Measurements from ENCODE around the gene LRCH4. TPM values are rescaled to one million over a fixed set of nuclear protein-coding genes. Genes with fewer than 3 reads are reported as not detected.

LRCH4 gene
- total and polyA plus RNA-seq, 2 donors = 44.0 to 423 TPM

DNA sequence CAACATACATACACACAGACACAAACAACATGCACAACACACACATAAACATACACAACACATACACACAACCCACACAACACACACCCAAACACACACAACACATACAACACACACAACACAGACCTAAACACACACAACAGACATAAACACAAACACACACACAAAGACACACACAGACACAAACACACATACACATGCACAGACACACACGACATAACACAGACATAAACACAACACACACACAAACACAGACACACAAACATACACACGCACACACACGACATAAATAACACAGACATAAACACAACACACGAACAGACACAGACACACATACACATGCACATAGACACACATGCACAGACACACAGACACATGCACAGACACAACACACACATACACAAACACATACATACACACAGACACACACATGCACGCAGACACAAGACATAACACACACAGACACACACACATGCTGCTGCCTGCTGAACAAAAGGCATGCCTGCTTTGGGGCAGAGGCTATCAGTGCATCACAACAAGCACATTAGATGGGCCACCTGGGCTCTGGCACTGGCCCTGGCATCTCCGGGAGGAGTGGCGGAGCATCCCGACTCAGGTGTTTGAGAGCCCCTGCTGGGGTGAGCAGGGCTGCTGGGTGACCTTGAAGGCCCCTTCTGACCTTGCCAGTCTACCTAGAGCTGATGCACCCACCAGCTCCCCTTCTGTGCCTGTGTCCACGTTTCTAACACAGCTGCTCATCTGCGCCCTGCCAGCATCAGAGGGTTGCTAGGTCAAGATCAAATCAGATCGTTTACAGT is 5.3 kb downstream of the LRCH4 start:
- DNase-seq (ENCODE audit: low read depth in 6 of 9, low spot score in 9 of 9) = no peak
- peaks cover 71 to 72% of the 10 kb centered on the region in 2 donors for H3K36me3 ChIP-seq (ENCODE audit: control insufficient read depth in 2 of 2, insufficient read depth in 2 of 2, low read length in 1 of 2)
- no peaks in the 10 kb centered on the region for H3K9me3 ChIP-seq (ENCODE audit: control insufficient read depth in 2 of 2, insufficient read depth in 1 of 2, low read length in 1 of 2)
- 97% methylated on average over 11 of the region's 11 CpGs for WGBS
- H3K4me3 ChIP-seq (ENCODE audit: low read length in 2 of 2) = no peak overlapping the region
- peaks cover 15 to 36% of the 10 kb centered on the region in 2 donors for H3K4me1 ChIP-seq (ENCODE audit: control insufficient read depth in 2 of 2, insufficient read depth in 2 of 2, low read length in 2 of 2)
- no peak overlapping the region for H3K27ac ChIP-seq (ENCODE audit: low read depth in 1 of 2, low read length in 1 of 2)
- H3K27me3 ChIP-seq (ENCODE audit: control insufficient read depth in 2 of 2, insufficient read depth in 1 of 2, low read length in 1 of 2) = no peaks in the 10 kb centered on the region

DNA sequence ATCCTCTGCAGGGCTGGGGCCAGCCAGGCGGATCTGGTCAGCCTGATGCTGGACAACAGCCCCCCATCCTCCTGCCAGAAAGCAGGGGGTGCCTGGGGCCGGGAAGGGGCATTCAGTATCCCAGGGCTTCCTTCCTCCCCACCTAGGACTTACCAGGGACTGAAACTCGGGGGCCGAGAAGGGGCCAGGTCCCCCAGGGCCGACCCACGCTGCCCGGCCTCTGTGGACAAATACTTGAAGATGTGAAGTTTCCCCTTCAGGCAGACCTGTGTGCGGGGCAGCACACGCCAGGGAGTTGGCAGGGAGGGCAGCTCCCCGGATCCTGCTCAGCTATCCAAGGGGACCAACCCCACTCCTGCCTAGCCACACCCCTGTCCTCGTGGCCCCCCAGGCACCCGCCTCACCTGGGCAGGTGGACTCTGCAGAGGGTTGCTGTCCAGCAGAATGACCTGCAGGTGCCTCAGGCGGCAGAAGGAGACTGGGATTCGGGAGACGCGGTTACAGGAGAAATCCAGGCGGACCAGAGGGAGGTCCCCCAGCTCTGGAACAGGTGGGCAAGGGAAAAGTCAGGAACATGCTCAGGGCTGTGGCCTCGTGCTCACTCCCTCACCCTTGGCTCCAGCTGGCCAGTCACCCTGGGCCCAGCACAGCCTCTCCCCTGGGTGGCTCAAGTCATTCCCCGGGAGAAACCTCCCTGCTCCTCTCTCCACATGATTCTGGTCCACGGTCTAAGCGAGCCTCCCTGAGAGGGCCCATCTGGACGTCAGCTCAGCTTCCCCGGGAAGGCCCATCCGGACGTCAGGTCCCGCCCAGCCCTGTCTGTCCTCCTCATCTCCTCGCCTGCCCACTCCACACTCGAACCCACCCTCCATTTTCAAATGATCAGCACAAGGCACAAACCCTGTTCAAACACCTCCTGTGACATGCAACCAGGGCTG is 7.4 kb downstream of the LRCH4 start:
- DNase-seq (ENCODE audit: low read depth in 6 of 9, low spot score in 9 of 9) = no peak
- Histone ChIP-seq H3K27me3 (ENCODE audit: control insufficient read depth in 2 of 2, insufficient read depth in 1 of 2, low read length in 1 of 2) (no peaks in the 10 kb centered on the region), H3K27ac (ENCODE audit: low read depth in 1 of 2, low read length in 1 of 2) (no peak overlapping the region), H3K4me3 (ENCODE audit: low read length in 2 of 2) (no peak overlapping the region), H3K36me3 (ENCODE audit: control insufficient read depth in 2 of 2, insufficient read depth in 2 of 2, low read length in 1 of 2) (peaks cover 90 to 94% of the 10 kb centered on the region in 2 donors), H3K9me3 (ENCODE audit: control insufficient read depth in 2 of 2, insufficient read depth in 1 of 2, low read length in 1 of 2) (no peaks in the 10 kb centered on the region), H3K4me1 (ENCODE audit: control insufficient read depth in 2 of 2, insufficient read depth in 2 of 2, low read length in 2 of 2) (peaks cover 12 to 17% of the 10 kb centered on the region in 2 donors)
- WGBS = 98% methylated on average over 28 of the region's 28 CpGs

DNA sequence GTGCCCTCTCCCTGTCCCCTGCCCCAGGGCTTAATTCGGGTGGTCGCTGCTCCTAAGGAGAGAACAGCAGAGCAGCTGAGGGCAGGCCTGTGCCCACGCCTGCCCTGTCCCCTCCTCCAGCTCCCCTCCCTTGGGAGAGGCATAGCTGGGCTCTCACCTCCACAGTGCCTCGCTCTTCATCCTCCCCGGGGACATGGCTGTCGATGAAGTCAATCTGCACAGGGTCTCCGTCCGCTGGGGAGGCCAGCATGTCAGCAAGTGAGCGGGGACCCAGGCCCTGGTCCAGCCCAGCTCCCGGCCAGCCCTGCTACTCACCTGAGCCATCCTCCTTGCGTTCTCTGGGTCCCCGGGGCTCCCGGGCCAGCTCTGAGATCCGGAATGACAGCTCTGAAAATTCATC is 8.4 kb downstream of the LRCH4 start:
- WGBS = 98% methylated on average over 14 of the region's 14 CpGs
- peaks cover 94 to 100% of the 10 kb centered on the region in 2 donors for H3K36me3 ChIP-seq (ENCODE audit: control insufficient read depth in 2 of 2, insufficient read depth in 2 of 2, low read length in 1 of 2)
- H3K4me3 ChIP-seq (ENCODE audit: low read length in 2 of 2) = no peak overlapping the region
- no peak for DNase-seq (ENCODE audit: low read depth in 6 of 9, low spot score in 9 of 9)
- H3K9me3 ChIP-seq (ENCODE audit: control insufficient read depth in 2 of 2, insufficient read depth in 1 of 2, low read length in 1 of 2) = no peaks in the 10 kb centered on the region
- peaks cover 2 to 7% of the 10 kb centered on the region in 2 donors for H3K4me1 ChIP-seq (ENCODE audit: control insufficient read depth in 2 of 2, insufficient read depth in 2 of 2, low read length in 2 of 2)
- no peak overlapping the region for H3K27ac ChIP-seq (ENCODE audit: low read depth in 1 of 2, low read length in 1 of 2)
- no peaks in the 10 kb centered on the region for H3K27me3 ChIP-seq (ENCODE audit: control insufficient read depth in 2 of 2, insufficient read depth in 1 of 2, low read length in 1 of 2)

DNA sequence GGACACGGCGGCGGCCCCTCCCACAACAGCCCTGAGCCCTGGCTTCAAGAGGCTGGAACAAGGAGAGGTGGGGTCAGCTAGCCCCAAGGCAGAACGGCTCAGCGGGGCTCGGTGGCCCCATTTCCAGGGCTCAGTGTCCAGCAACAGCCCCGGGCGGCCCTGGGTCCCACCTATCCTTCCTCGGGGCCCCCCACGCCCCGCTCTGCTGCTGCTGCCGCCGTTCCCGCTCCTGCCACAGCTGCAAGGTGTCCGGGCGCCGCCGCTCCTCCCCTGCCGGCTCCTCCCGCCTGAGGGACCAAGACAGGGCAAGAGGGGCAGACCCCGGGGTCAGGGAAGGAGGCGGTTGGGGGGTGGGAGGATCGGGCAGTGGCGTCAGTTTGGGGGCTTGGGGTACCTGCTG is 8.8 kb downstream of the LRCH4 start:
- no peaks in the 10 kb centered on the region for H3K9me3 ChIP-seq (ENCODE audit: control insufficient read depth in 2 of 2, insufficient read depth in 1 of 2, low read length in 1 of 2)
- H3K27ac ChIP-seq (ENCODE audit: low read depth in 1 of 2, low read length in 1 of 2) = no peak overlapping the region
- H3K36me3 ChIP-seq (ENCODE audit: control insufficient read depth in 2 of 2, insufficient read depth in 2 of 2, low read length in 1 of 2) = peaks cover 92 to 98% of the 10 kb centered on the region in 2 donors
- DNase-seq (ENCODE audit: low read depth in 6 of 9, low spot score in 9 of 9) = no peak
- 99% methylated on average over 24 of the region's 24 CpGs for WGBS
- peaks cover 0 to 7% of the 10 kb centered on the region in 2 donors for H3K4me1 ChIP-seq (ENCODE audit: control insufficient read depth in 2 of 2, insufficient read depth in 2 of 2, low read length in 2 of 2)
- H3K27me3 ChIP-seq (ENCODE audit: control insufficient read depth in 2 of 2, insufficient read depth in 1 of 2, low read length in 1 of 2) = no peaks in the 10 kb centered on the region
- H3K4me3 ChIP-seq (ENCODE audit: low read length in 2 of 2) = no peak overlapping the region

DNA sequence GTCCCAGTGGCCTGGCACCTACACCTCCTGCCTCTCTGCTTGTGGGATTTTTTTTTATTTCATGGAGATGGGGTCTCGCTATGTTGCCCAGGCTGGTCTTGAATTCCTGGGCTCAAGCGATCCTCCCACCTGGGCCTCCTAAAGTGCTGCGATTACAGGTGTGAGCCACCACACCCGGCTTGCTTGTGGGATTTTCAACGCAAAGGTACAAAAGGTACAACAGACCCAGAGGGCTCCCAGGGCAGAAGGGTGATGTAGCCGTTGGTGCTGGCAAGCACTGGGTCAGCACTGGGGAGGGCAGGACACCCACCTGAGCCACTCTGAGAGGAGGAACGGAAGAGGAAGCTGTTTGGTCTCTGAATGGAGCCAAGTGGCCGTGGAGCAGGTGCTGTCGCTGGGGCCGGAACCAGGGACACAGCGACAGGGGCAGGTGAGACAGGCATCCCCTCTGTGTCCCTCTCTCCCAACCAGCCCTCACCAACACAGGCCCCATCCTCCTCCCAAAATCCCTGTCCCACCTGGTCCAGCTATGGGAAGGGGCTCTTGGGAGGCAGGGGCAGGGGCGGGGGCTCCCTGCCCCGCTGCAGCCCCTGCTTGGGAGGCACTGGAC is 9.4 kb downstream of the LRCH4 start:
- H3K27ac ChIP-seq (ENCODE audit: low read depth in 1 of 2, low read length in 1 of 2) = no peak overlapping the region
- no peak overlapping the region for H3K4me3 ChIP-seq (ENCODE audit: low read length in 2 of 2)
- no peaks in the 10 kb centered on the region for H3K9me3 ChIP-seq (ENCODE audit: control insufficient read depth in 2 of 2, insufficient read depth in 1 of 2, low read length in 1 of 2)
- peaks cover 89 to 92% of the 10 kb centered on the region in 2 donors for H3K36me3 ChIP-seq (ENCODE audit: control insufficient read depth in 2 of 2, insufficient read depth in 2 of 2, low read length in 1 of 2)
- 97% methylated on average over 13 of the region's 13 CpGs for WGBS
- peaks cover 0 to 11% of the 10 kb centered on the region in 2 donors for H3K4me1 ChIP-seq (ENCODE audit: control insufficient read depth in 2 of 2, insufficient read depth in 2 of 2, low read length in 2 of 2)
- DNase-seq (ENCODE audit: low read depth in 6 of 9, low spot score in 9 of 9) = no peak
- no peaks in the 10 kb centered on the region for H3K27me3 ChIP-seq (ENCODE audit: control insufficient read depth in 2 of 2, insufficient read depth in 1 of 2, low read length in 1 of 2)

DNA sequence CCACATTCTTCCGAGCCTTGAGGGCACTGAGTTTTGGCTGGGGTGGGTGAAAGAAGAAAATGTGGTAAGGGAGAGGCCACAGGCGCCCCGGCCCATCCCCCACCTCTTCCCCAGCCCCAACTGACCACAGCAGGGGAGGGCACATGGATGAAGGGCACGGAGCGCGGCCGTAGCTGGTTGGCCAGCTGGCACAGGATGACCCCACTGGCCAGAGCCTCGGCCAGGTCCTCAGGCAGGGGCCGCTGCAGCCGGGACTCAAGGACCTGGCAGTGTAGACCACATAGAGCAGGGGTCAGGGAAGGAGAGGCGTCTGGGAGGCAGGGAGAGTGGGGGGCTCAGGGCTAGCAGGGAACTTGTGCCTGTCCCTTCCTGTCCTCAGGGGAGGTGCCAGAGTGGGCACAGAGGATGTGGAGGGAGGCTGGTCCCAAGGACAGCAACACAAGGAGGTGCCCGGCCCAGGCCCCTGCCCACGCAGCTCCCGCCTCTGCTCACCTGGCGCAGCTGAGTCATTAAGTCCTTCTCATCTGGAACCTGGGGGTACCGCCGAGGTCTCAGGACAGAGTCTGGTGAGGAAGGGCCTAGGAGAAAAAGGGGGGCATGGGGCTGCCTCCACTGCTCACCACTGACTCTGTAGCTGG is 10.1 kb downstream of the LRCH4 start:
- Histone ChIP-seq H3K4me3 (ENCODE audit: low read length in 2 of 2) (no peak overlapping the region), H3K27ac (ENCODE audit: low read depth in 1 of 2, low read length in 1 of 2) (no peak overlapping the region), H3K9me3 (ENCODE audit: control insufficient read depth in 2 of 2, insufficient read depth in 1 of 2, low read length in 1 of 2) (no peaks in the 10 kb centered on the region), H3K36me3 (ENCODE audit: control insufficient read depth in 2 of 2, insufficient read depth in 2 of 2, low read length in 1 of 2) (peaks cover 83 to 86% of the 10 kb centered on the region in 2 donors), H3K27me3 (ENCODE audit: control insufficient read depth in 2 of 2, insufficient read depth in 1 of 2, low read length in 1 of 2) (peaks cover 0 to 4% of the 10 kb centered on the region in 2 donors), H3K4me1 (ENCODE audit: control insufficient read depth in 2 of 2, insufficient read depth in 2 of 2, low read length in 2 of 2) (peaks cover 0 to 17% of the 10 kb centered on the region in 2 donors)
- no peak for DNase-seq (ENCODE audit: low read depth in 6 of 9, low spot score in 9 of 9)
- 96% methylated on average over 17 of the region's 17 CpGs for WGBS

DNA sequence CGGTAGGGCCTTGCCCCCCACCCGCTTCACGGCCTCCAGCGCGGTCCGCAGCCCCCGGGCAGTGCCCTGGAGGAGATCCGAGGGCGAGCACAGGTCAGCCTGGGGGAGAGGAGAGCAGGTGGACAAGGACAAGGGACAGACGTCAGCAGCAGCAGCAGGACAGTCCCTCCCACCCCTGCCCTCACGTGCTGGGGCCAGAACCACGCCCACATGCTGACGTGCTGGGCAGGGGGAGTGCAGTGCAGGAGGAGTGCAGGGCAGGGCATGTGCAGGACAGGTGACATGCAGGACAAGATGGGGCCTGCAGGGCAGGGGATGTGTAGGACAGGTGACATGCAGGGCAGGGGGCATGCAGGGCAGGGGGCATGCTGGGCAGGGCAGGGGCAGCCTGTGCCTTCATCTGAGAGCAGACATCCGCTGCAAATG is 10.7 kb downstream of the LRCH4 start:
- WGBS = 96% methylated on average over 14 of the region's 14 CpGs
- Histone ChIP-seq H3K36me3 (ENCODE audit: control insufficient read depth in 2 of 2, insufficient read depth in 2 of 2, low read length in 1 of 2) (peaks cover 76 to 80% of the 10 kb centered on the region in 2 donors), H3K4me3 (ENCODE audit: low read length in 2 of 2) (no peak overlapping the region), H3K27me3 (ENCODE audit: control insufficient read depth in 2 of 2, insufficient read depth in 1 of 2, low read length in 1 of 2) (peaks cover 0 to 7% of the 10 kb centered on the region in 2 donors), H3K27ac (ENCODE audit: low read depth in 1 of 2, low read length in 1 of 2) (no peak overlapping the region), H3K4me1 (ENCODE audit: control insufficient read depth in 2 of 2, insufficient read depth in 2 of 2, low read length in 2 of 2) (peaks cover 3 to 23% of the 10 kb centered on the region in 2 donors), H3K9me3 (ENCODE audit: control insufficient read depth in 2 of 2, insufficient read depth in 1 of 2, low read length in 1 of 2) (no peaks in the 10 kb centered on the region)
- DNase-seq (ENCODE audit: low read depth in 6 of 9, low spot score in 9 of 9) = no peak

DNA sequence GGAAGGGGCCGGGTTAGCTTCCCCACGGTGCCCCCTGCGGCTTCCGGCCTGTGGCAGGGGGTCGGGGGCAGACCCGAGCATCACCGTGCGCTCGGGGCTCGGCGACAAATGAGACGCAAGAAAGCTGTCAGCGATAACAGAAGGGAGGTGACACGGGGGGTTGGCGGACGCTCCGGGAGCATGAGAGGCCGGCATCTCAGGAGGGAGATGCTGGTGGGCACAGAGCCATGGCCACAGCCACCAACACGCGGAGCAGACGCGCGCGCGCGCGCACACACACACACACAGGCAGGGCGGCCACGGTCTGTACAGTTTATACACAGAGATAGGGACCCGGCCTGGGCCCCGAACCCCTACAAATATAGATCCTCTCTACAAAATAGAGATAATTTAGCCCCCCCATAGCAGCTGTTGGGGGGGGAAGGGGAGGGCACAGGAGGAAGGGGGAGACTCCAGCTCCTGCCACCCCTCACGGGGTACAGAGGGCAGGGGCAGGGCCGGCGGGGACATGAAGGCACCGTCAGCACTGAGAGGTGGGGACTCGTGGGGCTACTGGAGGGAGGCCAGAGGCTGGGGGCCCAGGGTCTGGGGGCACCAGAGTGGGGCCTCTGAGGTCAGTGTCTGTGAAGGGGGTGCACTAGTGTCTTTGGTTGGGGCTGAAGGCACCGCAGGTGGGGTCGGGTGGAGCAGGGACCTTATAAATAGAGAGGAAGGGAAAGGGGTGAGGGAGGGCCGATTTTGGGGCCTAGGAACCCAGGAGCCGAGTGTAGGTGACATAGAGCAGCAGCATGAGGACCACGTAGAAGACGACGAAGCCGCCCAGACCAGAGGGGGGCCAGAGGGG is 11.3 kb downstream of the LRCH4 start:
- Histone ChIP-seq H3K27ac (ENCODE audit: low read depth in 1 of 2, low read length in 1 of 2) (no peak overlapping the region), H3K9me3 (ENCODE audit: control insufficient read depth in 2 of 2, insufficient read depth in 1 of 2, low read length in 1 of 2) (peaks cover 0 to 1% of the 10 kb centered on the region in 2 donors), H3K27me3 (ENCODE audit: control insufficient read depth in 2 of 2, insufficient read depth in 1 of 2, low read length in 1 of 2) (peaks cover 0 to 13% of the 10 kb centered on the region in 2 donors), H3K4me3 (ENCODE audit: low read length in 2 of 2) (no peak overlapping the region), H3K4me1 (ENCODE audit: control insufficient read depth in 2 of 2, insufficient read depth in 2 of 2, low read length in 2 of 2) (peaks cover 8 to 30% of the 10 kb centered on the region in 2 donors), H3K36me3 (ENCODE audit: control insufficient read depth in 2 of 2, insufficient read depth in 2 of 2, low read length in 1 of 2) (peaks cover 70 to 73% of the 10 kb centered on the region in 2 donors)
- WGBS = 96% methylated on average over 44 of the region's 44 CpGs
- no peak for DNase-seq (ENCODE audit: low read depth in 6 of 9, low spot score in 9 of 9)

All from thymus (tissue), 11 donors.